Glutamatergic neuron (in vitro differentiated cells): ENCODE data around the gene PPP1R10. TPM values are rescaled to one million over a fixed set of nuclear protein-coding genes. Genes with fewer than 3 reads are reported as not detected.
A peak's percentile ranks its signal among the peaks of the same experiment; 100 is the strongest.

Source experiments
- DNase-seq: peaks from one replicate; pipeline ENCODE4 v3.0.0; 2022
- H3K27ac Mint-ChIP-seq: one replicate; pipeline ENCODE4 v1.8.0; 2020; ENCODE audit warnings: mild to moderate bottlenecking, mixed read lengths, inconsistent platforms; ENCODE audit not compliant: unreplicated experiment
- H3K27me3 Mint-ChIP-seq: one replicate; pipeline ENCODE4 v1.8.0; 2020; ENCODE audit warnings: mild to moderate bottlenecking, moderate library complexity, mixed read lengths, inconsistent platforms; ENCODE audit not compliant: unreplicated experiment
- H3K36me3 Mint-ChIP-seq: one replicate; pipeline ENCODE4 v1.8.0; 2020; ENCODE audit warnings: mild to moderate bottlenecking, mixed read lengths, inconsistent platforms; ENCODE audit not compliant: unreplicated experiment
- H3K4me1 Mint-ChIP-seq: one replicate; pipeline ENCODE4 v1.8.0; 2020; ENCODE audit warnings: mild to moderate bottlenecking, low read depth, mixed read lengths, inconsistent platforms; ENCODE audit not compliant: unreplicated experiment
- H3K4me3 Mint-ChIP-seq: one replicate; pipeline ENCODE4 v1.8.0; 2020; ENCODE audit warnings: mild to moderate bottlenecking, mixed read lengths, inconsistent platforms; ENCODE audit not compliant: unreplicated experiment
- H3K9me3 Mint-ChIP-seq: one replicate; pipeline ENCODE4 v1.8.0; 2020; ENCODE audit warnings: mild to moderate bottlenecking, moderate library complexity, mixed read lengths, inconsistent platforms; ENCODE audit not compliant: unreplicated experiment
- CTCF ChIP-seq: fragments of 200-600 bp; sonication (generic); IDR thresholded peaks from one replicate; pipeline ENCODE4 v1.5.0; 2021; ENCODE audit not compliant: partially characterized antibody, unreplicated experiment
- total RNA-seq: library from RNA; stranded (reverse); fragmentation: NEBNext Ultra II Directional; extraction: Animal tissue kit (Norgen Biotek cat#: 25700); gene quantifications from one replicate; pipeline ENCODE4 v1.2.1, GENCODE V29; 2021; ENCODE audit not compliant: unreplicated experiment

PPP1R10 gene
- total RNA-seq, 1 donor from 2014 or later = 99.7 TPM

- no peak for DNase-seq
- no peak overlapping the region for H3K27ac Mint-ChIP-seq
- H3K9me3 Mint-ChIP-seq = peaks cover 3% of the 10 kb centered on the region
- H3K36me3 Mint-ChIP-seq = peaks cover 4% of the 10 kb centered on the region
- no peak overlapping the region for H3K4me3 Mint-ChIP-seq
- H3K27me3 Mint-ChIP-seq = peaks cover 4% of the 10 kb centered on the region
- no peak for TF ChIP-seq CTCF
- H3K4me1 Mint-ChIP-seq = peaks cover 11% of the 10 kb centered on the region
Measured at GRCh38 chr6:30583921-30584320, 33.1 kb downstream of the PPP1R10 start.

DNA sequence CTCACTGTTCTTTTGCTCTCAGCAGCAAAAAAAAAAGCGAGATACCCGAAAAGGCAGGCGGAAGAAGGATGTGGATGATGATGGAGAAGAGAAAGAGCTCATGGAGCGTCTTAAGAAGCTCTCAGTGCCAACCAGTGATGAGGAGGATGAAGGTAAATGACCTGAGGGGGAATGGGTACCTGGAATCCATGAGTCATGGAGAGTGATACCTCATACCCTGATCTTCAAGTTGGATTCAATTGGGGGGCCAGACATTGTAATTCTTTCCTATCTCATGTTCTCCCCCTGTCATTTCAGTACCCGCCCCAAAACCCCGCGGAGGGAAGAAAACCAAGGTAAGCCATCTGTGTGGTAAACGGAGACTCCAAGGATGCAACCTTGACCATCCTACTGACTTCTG is 39.0 kb downstream of the PPP1R10 start:
- no peak for DNase-seq
- H3K9me3 Mint-ChIP-seq = peaks cover 2% of the 10 kb centered on the region
- H3K27me3 Mint-ChIP-seq = peaks cover 2% of the 10 kb centered on the region
- TF ChIP-seq CTCF = no peak
- H3K36me3 Mint-ChIP-seq = peaks cover 4% of the 10 kb centered on the region
- H3K4me1 Mint-ChIP-seq = peaks cover 7% of the 10 kb centered on the region
- no peak overlapping the region for H3K27ac Mint-ChIP-seq
- H3K4me3 Mint-ChIP-seq = no peak overlapping the region

- TF ChIP-seq CTCF = no peak
- Mint-ChIP-seq H3K4me3 (peak overlapping the region; percentile 98), H3K27ac (no peak overlapping the region), H3K36me3 (no peaks in the 10 kb centered on the region), H3K4me1 (peaks cover 19% of the 10 kb centered on the region), H3K9me3 (peaks cover 8% of the 10 kb centered on the region), H3K27me3 (peaks cover 4% of the 10 kb centered on the region)
- no peak for DNase-seq
Measured at GRCh38 chr6:30573113-30573512, 43.9 kb downstream of the PPP1R10 start.

GRCh38 chr6:30572148-30572547 is 44.9 kb downstream of the PPP1R10 start:
- Mint-ChIP-seq H3K4me1 (peaks cover 19% of the 10 kb centered on the region), H3K9me3 (peaks cover 8% of the 10 kb centered on the region), H3K27me3 (peaks cover 4% of the 10 kb centered on the region), H3K27ac (peak overlapping the region; percentile 91), H3K36me3 (no peaks in the 10 kb centered on the region), H3K4me3 (peak overlapping the region; percentile 98)
- no peak for DNase-seq
- TF ChIP-seq CTCF = no peak

DNA sequence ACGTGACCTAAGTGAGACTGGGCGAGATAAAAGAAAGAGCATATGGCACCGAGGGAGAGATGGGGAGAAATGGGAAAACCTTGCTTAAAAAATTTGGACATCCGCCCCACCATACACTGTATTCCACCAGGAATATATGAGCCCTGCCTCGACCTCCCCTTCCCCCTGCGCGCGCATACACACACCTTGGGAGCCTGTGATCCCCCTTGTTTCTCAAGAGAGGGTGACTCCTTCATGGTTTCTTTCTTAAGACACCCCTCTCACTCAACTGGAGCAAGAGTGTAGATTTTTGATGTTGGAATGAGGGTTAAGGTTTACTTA is 45.3 kb downstream of the PPP1R10 start:
- peaks cover 4% of the 10 kb centered on the region for H3K27me3 Mint-ChIP-seq
- peaks cover 19% of the 10 kb centered on the region for H3K4me1 Mint-ChIP-seq
- H3K9me3 Mint-ChIP-seq = peaks cover 8% of the 10 kb centered on the region
- no peak for TF ChIP-seq CTCF
- no peak for DNase-seq
- peak overlapping the region; percentile 91 for H3K27ac Mint-ChIP-seq
- H3K4me3 Mint-ChIP-seq = peak overlapping the region; percentile 98
- H3K36me3 Mint-ChIP-seq = no peaks in the 10 kb centered on the region
